ENCODE results near the gene RAB5IF. TPM values are rescaled to one million over a fixed set of nuclear protein-coding genes. Genes with fewer than 3 reads are reported as not detected.
"Not testable (repeated sequence)": the region's sequence is repeated elsewhere in the genome, so short reads cannot be mapped to it uniquely, and the experiment has no call there.

Gene RAB5IF, protein sequence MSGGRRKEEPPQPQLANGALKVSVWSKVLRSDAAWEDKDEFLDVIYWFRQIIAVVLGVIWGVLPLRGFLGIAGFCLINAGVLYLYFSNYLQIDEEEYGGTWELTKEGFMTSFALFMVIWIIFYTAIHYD
- 64.3 TPM for total RNA-seq

DNA sequence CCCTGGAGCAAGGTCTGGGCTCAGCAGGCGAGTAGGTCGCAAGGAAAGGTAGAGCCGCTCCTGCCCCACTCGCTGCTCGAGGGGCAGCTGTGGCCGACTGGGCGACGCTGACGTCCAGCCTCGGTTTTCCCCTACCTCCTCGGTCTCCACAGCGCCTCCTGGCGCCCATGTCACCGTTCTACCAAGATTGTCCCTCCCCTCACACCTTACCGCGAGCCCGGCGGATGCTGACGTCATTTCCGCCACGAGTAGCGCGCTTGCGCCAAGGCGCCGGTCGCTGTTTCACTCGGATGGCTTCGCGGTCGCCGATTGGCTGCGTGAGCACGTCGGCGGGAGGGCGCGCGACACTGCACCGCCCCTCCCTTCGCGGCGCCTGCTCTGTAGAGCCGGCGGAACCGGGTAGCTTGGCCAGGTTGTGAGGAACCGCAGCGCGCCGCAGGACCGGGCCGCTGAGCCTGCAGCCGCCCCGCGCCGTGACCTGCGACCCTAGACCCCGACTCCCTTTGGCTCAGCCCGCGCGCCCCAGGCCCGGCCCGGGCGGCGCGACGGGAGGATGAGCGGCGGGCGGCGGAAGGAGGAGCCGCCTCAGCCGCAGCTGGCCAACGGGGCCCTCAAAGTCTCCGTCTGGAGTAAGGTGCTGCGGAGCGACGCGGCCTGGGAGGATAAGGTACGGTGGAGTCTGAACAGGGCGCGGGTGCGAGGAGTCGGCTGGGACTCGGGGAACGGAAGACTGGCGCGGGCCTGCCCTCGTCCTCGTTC lies at the start of gene RAB5IF:
Gene RAB5IF (plus strand): TSS at position 381 of the 759 bp plus-strand sequence. CDS start 173 bp downstream, at position 554.
- TF ChIP-seq POLR2AphosphoS5 (IDR thresholded peaks at IDR 0.05; ENCODE audit: insufficient read depth in 1 of 2, low read depth in 1 of 2) (peak; percentile 91 to 100), POLR2A (IDR thresholded peaks at IDR 0.05) (peak in 1 of 2 donors; percentile 55)
- TF ChIP-seq, protein P1, sequence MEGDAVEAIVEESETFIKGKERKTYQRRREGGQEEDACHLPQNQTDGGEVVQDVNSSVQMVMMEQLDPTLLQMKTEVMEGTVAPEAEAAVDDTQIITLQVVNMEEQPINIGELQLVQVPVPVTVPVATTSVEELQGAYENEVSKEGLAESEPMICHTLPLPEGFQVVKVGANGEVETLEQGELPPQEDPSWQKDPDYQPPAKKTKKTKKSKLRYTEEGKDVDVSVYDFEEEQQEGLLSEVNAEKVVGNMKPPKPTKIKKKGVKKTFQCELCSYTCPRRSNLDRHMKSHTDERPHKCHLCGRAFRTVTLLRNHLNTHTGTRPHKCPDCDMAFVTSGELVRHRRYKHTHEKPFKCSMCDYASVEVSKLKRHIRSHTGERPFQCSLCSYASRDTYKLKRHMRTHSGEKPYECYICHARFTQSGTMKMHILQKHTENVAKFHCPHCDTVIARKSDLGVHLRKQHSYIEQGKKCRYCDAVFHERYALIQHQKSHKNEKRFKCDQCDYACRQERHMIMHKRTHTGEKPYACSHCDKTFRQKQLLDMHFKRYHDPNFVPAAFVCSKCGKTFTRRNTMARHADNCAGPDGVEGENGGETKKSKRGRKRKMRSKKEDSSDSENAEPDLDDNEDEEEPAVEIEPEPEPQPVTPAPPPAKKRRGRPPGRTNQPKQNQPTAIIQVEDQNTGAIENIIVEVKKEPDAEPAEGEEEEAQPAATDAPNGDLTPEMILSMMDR (IDR thresholded peaks at IDR 0.05), result peak; percentile 90 to 95 (median 92)
- Histone ChIP-seq H3K4me1 (peaks cover 22% of the 10 kb centered on the region), H3K4me3 (peak within 1 kb of the TSS; percentile 74 to 94), H3K36me3 (peaks cover 0 to 21% of the 10 kb centered on the region in 2 donors), H3K27ac (peak within 1 kb of the TSS; percentile 76), H3K9me3 (no peaks in the 10 kb centered on the region), H3K27me3 (no peaks in the 10 kb centered on the region)
- intact Hi-C loops (cut with DNase I), result no loop called here
- peak; percentile 99 for DNase-seq (ENCODE audit: extremely low spot score in 2 of 2)

DNA sequence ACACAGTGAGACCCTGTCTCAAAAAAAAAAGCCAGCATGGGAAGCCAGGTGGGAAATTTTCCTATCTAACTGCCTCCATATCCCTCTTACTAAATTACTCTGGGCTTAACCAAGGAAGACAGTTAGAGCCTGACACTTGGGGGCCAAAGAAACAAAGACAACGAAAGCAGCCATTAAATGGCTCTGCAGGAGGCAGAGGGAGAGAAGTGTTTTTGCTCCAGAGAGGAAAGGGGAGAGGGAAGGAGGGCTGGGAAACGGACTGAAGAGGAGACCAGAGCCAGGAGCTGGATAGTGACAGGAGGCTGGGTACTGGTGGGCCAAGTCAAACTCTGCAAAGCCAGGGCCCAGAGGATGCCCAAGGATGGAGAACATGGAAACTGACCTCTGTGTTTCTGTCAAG lies 42.9 kb upstream of the RAB5IF start:
- intact Hi-C loops (cut with DNase I), result no loop called here
- Histone ChIP-seq H3K4me3 (no peak overlapping the region), H3K9me3 (peaks cover 3% of the 10 kb centered on the region), H3K36me3 (no peaks in the 10 kb centered on the region), H3K27me3 (no peaks in the 10 kb centered on the region), H3K27ac (no peak overlapping the region), H3K4me1 (no peaks in the 10 kb centered on the region)
- no peak for DNase-seq (ENCODE audit: extremely low spot score in 2 of 2)
- no peak for TF ChIP-seq POLR2AphosphoS5 (IDR thresholded peaks at IDR 0.05; ENCODE audit: insufficient read depth in 1 of 2, low read depth in 1 of 2)
- no peak for TF ChIP-seq POLR2A (IDR thresholded peaks at IDR 0.05)
- TF ChIP-seq, protein P1 (IDR thresholded peaks at IDR 0.05), result no peak

DNA sequence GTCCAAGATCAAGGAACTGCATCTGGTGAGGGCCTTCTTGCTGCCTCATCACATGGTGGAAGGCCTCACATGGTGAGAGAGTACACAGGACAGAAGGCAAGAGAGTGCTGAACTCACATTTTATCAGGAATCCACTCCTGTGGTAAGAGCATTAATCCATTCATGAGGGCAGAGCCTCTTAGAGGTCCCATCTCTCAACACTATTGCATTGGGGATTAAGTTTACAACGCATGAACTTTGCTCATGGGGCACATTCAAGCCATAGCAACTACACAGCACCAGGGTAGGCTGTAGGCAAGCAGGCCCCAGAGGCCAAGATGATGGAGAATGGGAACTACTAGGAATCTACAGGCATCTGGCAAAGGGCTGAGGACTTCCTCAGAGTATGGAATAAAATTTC lies 42.2 kb upstream of the RAB5IF start:
- peaks cover 3% of the 10 kb centered on the region for H3K9me3 ChIP-seq
- no peaks in the 10 kb centered on the region for H3K36me3 ChIP-seq
- H3K27ac ChIP-seq, result no peak overlapping the region
- H3K27me3 ChIP-seq, result no peaks in the 10 kb centered on the region
- no peak for DNase-seq (ENCODE audit: extremely low spot score in 2 of 2)
- no peak overlapping the region for H3K4me3 ChIP-seq
- TF ChIP-seq POLR2AphosphoS5 (IDR thresholded peaks at IDR 0.05; ENCODE audit: insufficient read depth in 1 of 2, low read depth in 1 of 2) (no peak), POLR2A (IDR thresholded peaks at IDR 0.05) (no peak)
- TF ChIP-seq, protein P1 (IDR thresholded peaks at IDR 0.05), result no peak
- intact Hi-C loops (cut with DNase I), result no loop called here
- H3K4me1 ChIP-seq, result no peaks in the 10 kb centered on the region

DNA sequence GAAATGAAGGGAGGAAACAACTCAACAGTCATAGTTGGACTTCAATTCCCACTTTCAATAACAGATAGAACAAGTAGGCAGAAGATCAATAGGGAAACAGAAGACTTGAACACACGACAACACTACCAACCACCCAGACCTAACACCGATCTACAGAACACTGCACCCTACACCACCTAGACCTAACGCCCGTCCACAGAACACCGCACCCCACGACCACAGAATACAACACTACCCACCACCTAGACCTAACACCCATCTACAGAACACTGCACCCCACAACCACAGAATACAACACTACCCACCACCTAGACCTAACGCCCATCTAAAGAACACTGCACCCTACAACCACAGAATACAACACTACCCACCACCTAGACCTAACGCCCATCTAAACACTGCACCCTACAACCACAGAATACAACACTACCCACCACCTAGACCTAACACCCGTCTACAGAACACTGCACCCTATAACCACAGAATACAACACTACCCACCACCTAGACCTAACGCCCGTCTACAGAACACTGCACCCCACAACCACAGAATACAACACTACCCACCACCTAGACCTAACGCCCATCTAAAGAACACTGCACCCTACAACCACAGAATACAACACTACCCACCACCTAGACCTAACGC lies 41.4 kb upstream of the RAB5IF start:
- H3K9me3 ChIP-seq; intact Hi-C loops (cut with DNase I); H3K27ac ChIP-seq; DNase-seq (ENCODE audit: extremely low spot score in 2 of 2); H3K36me3 ChIP-seq; H3K4me1 ChIP-seq; H3K4me3 ChIP-seq; H3K27me3 ChIP-seq: not testable (repeated sequence)

DNA sequence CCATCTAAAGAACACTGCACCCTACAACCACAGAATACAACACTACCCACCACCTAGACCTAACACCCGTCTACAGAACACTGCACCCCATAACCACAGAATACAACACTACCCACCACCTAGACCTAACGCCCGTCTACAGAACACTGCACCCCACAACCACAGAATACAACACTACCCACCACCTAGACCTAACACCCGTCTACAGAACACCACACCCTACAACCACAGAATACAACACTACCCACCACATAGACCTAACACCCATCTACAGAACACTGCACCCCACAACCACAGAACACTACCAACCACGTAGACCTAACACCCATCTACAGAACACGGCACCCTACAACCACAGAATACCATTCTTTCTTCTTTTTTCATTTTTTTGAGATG lies 40.9 kb upstream of the RAB5IF start:
- H3K27me3 ChIP-seq; H3K9me3 ChIP-seq; H3K27ac ChIP-seq; H3K4me3 ChIP-seq; H3K4me1 ChIP-seq; DNase-seq (ENCODE audit: extremely low spot score in 2 of 2); intact Hi-C loops (cut with DNase I); H3K36me3 ChIP-seq: not testable (repeated sequence)

DNA sequence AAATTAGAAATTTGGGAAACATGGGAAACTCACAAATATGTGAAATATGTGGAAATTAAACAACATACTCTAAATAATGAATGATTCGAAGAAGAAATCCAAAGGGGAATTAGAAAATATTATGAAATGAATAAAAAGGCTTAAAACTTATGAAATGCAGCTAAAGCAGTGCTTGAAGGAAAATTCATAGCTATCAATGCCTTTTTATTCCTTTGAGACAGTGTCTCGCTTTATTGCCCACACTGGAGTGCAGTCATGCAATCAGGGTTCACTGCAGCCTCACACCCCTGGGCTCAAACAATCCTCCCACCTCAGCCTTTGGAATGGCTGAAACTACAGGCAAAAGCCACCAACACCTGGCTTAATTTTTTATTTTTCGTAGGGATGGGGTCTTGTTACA lies 40.1 kb upstream of the RAB5IF start:
- TF ChIP-seq POLR2AphosphoS5 (IDR thresholded peaks at IDR 0.05; ENCODE audit: insufficient read depth in 1 of 2, low read depth in 1 of 2) (no peak), POLR2A (IDR thresholded peaks at IDR 0.05) (no peak)
- TF ChIP-seq, protein P1 (IDR thresholded peaks at IDR 0.05), result no peak
- H3K27ac ChIP-seq, result no peak overlapping the region
- intact Hi-C loops (cut with DNase I), result no loop called here
- DNase-seq (ENCODE audit: extremely low spot score in 2 of 2), result no peak
- H3K27me3 ChIP-seq, result no peaks in the 10 kb centered on the region
- no peak overlapping the region for H3K4me3 ChIP-seq
- H3K9me3 ChIP-seq, result peaks cover 3% of the 10 kb centered on the region
- H3K4me1 ChIP-seq, result no peaks in the 10 kb centered on the region
- H3K36me3 ChIP-seq, result no peaks in the 10 kb centered on the region

Data from vagina (tissue), 2 donors.